Measurements from ENCODE around the gene UNC13B. TPM values are rescaled to one million over a fixed set of nuclear protein-coding genes. Genes with fewer than 3 reads are reported as not detected.
A peak's percentile ranks its signal among the peaks of the same experiment; 100 is the strongest.

Gene UNC13B
- total RNA-seq, 4 donors from 2014 or later = 19.1 to 46.9 (median 35.1) TPM

- TF ChIP-seq CTCF (IDR thresholded peaks at IDR 0.05) = no peak
- H3K4me3 ChIP-seq (replicated peaks in 1 of 3) = no peak overlapping the region
- H3K27ac ChIP-seq = peak overlapping the region in 1 of 3 donors; percentile 34
- H3K27me3 ChIP-seq = no peaks in the 10 kb centered on the region
- peak; percentile 35 to 44 for DNase-seq
- H3K9me3 ChIP-seq = no peaks in the 10 kb centered on the region
- WGBS, 2 donors = 14 to 36% methylated on average over 5 of the region's 5 CpGs
- peaks cover 0 to 11% of the 10 kb centered on the region in 2 donors for H3K4me1 ChIP-seq
- H3K36me3 ChIP-seq = no peaks in the 10 kb centered on the region
- intact Hi-C loops (cut with DNase I) = no loop called here
Observed at GRCh38 chr9:35341585-35341984, 179.8 kb downstream of the UNC13B start.

GRCh38 chr9:35342221-35342958 lies 180.6 kb downstream of the UNC13B start:
- Histone ChIP-seq H3K36me3 (no peaks in the 10 kb centered on the region), H3K4me3 (replicated peaks in 1 of 3) (no peak overlapping the region), H3K9me3 (no peaks in the 10 kb centered on the region), H3K4me1 (peaks cover 0 to 11% of the 10 kb centered on the region in 2 donors), H3K27ac (no peak overlapping the region), H3K27me3 (no peaks in the 10 kb centered on the region)
- intact Hi-C loops (cut with DNase I) = no loop called here
- TF ChIP-seq CTCF (IDR thresholded peaks at IDR 0.05) = no peak
- no peak for TF ChIP-seq POLR2A (IDR thresholded peaks at IDR 0.05)
- 81 to 90% methylated on average over 4 of the region's 4 CpGs for WGBS, 2 donors
- DNase-seq = no peak

GRCh38 chr9:35348109-35348508 lies 186.3 kb downstream of the UNC13B start:
- Histone ChIP-seq H3K36me3 (no peaks in the 10 kb centered on the region), H3K9me3 (no peaks in the 10 kb centered on the region), H3K27ac (no peak overlapping the region), H3K4me3 (replicated peaks in 1 of 3) (no peak overlapping the region), H3K27me3 (no peaks in the 10 kb centered on the region), H3K4me1 (peaks cover 23 to 27% of the 10 kb centered on the region in 2 donors)
- intact Hi-C loops (cut with DNase I) = no loop called here
- no peak for TF ChIP-seq POLR2A (IDR thresholded peaks at IDR 0.05)
- no peak for TF ChIP-seq CTCF (IDR thresholded peaks at IDR 0.05)
- WGBS, 2 donors = 87 to 90% methylated on average over 5 of the region's 5 CpGs
- DNase-seq = no peak

GRCh38 chr9:35349287-35349990 lies 187.6 kb downstream of the UNC13B start:
- peak; percentile 8 to 18 for DNase-seq
- WGBS, 2 donors = 70 to 81% methylated on average over 3 of the region's 3 CpGs
- no peak for TF ChIP-seq POLR2A (IDR thresholded peaks at IDR 0.05)
- no peak for TF ChIP-seq CTCF (IDR thresholded peaks at IDR 0.05)
- Histone ChIP-seq H3K27ac (peak overlapping the region in 2 of 3 donors; percentile 7 to 53), H3K27me3 (no peaks in the 10 kb centered on the region), H3K9me3 (no peaks in the 10 kb centered on the region), H3K4me3 (replicated peaks in 1 of 3) (no peak overlapping the region), H3K36me3 (no peaks in the 10 kb centered on the region), H3K4me1 (peaks cover 23 to 27% of the 10 kb centered on the region in 2 donors)
- intact Hi-C loops (cut with DNase I) = no loop called here

- no peak for DNase-seq
- Histone ChIP-seq H3K4me3 (replicated peaks in 1 of 3) (no peak overlapping the region), H3K27ac (peak overlapping the region; percentile 7 to 53 (median 8)), H3K4me1 (peaks cover 23 to 27% of the 10 kb centered on the region in 2 donors), H3K27me3 (no peaks in the 10 kb centered on the region), H3K9me3 (no peaks in the 10 kb centered on the region), H3K36me3 (no peaks in the 10 kb centered on the region)
- TF ChIP-seq CTCF (IDR thresholded peaks at IDR 0.05) (no peak), POLR2A (IDR thresholded peaks at IDR 0.05) (no peak)
- WGBS, 2 donors = 52 to 68% methylated on average over 1 of the region's 1 CpG
- intact Hi-C loops (cut with DNase I) = no loop called here
Observed at GRCh38 chr9:35350212-35350611, 188.4 kb downstream of the UNC13B start.
